ENCODE results near the gene STOX2.

The STOX2 gene, protein sequence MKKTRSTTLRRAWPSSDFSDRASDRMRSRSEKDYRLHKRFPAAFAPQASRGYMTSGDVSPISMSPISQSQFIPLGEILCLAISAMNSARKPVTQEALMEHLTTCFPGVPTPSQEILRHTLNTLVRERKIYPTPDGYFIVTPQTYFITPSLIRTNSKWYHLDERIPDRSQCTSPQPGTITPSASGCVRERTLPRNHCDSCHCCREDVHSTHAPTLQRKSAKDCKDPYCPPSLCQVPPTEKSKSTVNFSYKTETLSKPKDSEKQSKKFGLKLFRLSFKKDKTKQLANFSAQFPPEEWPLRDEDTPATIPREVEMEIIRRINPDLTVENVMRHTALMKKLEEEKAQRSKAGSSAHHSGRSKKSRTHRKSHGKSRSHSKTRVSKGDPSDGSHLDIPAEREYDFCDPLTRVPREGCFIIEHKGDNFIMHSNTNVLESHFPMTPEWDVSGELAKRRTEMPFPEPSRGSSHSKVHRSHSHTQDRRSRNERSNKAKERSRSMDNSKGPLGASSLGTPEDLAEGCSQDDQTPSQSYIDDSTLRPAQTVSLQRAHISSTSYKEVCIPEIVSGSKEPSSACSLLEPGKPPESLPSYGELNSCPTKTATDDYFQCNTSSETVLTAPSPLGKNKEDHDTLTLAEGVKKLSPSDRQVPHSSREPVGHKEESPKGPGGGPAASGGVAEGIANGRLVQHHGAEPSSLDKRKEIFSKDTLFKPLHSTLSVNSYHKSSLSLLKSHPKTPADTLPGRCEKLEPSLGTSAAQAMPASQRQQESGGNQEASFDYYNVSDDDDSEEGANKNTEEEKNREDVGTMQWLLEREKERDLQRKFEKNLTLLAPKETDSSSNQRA (N-terminal part only)

DNA sequence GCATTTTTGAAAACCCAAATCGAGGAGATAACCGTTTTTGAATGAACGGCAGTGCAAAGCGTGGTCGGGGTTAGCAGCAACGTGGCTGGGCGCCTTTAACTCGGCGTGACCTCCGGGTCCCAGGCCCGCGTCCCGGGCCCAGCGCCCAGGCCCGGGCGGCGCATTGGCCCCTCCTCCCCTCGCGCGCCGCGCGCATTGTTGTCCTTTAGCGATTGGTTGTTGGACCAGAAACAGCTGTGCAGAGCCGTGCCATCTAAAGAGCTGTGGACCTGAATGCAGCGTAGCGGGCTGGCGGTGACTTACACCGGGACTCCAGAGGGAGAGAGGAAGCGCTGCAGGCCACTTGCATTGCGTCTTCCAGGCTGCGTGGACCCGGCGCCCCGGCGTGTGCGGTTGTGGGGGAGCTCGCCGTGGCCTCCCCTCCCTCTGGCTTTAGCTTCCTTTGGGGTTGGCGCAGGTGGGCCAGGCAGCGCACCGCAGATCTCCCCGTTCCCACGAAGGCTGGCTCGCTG lies at the start of gene STOX2:
TSS of gene STOX2 (plus strand) at position 227 of the 512 bp plus-strand sequence. CDS start 1,484 bp downstream, outside the sequence.
- DNase-seq (ENCODE audit: low spot score): peak; percentile 53

- DNase-seq (ENCODE audit: low spot score): no peak
These were observed 49.5 kb upstream of the STOX2 start for GRCh38 chr4:183855323-183856190.

DNA sequence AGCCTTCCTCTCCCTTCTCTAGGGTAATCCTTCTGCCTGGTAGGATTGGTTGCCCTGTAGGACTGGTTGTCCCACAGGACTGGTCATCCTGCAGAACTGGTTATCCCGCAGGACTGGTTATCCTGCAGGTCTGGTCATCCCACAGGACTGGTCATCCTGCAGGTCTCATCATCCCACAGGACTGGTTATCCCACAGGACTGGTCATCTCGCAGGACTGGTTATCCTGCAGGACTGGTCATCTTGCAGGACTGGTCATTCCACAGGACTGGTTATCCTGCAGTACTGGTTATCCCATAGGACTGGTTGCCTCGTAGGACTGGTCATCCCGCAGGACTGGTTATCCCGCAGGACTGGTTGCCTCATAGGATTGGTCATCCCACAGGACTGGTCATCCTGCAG lies 48.1 kb upstream of the STOX2 start:
- DNase-seq (ENCODE audit: low spot score): no peak

GRCh38 chr4:183858011-183858615 lies 47.0 kb upstream of the STOX2 start:
- DNase-seq (ENCODE audit: low spot score): no peak

- DNase-seq (ENCODE audit: low spot score): no peak
These were observed 45.0 kb upstream of the STOX2 start for GRCh38 chr4:183860119-183860518.

DNA sequence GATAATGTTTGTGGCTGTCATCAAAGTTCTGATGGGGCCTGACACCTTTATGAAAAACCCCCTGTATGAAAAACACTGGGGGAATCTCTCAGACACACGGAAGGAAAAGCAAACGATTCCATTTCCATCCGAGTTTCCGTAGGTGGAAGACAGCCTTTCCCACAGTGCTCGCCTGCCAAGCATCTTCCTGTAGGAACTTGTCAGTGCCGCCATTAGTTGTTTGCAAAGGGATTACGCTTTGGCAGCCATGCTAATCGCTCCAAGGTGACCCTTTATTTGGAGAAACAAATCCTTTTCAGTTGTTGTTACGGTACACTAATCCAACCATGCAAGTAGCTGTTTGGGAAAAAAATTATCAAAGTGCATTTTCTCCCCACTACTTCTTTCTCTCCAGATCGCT lies 44.4 kb upstream of the STOX2 start:
- no peak for DNase-seq (ENCODE audit: low spot score)

- no peak for DNase-seq (ENCODE audit: low spot score)
These were observed 43.7 kb upstream of the STOX2 start for GRCh38 chr4:183861426-183861825.

DNA sequence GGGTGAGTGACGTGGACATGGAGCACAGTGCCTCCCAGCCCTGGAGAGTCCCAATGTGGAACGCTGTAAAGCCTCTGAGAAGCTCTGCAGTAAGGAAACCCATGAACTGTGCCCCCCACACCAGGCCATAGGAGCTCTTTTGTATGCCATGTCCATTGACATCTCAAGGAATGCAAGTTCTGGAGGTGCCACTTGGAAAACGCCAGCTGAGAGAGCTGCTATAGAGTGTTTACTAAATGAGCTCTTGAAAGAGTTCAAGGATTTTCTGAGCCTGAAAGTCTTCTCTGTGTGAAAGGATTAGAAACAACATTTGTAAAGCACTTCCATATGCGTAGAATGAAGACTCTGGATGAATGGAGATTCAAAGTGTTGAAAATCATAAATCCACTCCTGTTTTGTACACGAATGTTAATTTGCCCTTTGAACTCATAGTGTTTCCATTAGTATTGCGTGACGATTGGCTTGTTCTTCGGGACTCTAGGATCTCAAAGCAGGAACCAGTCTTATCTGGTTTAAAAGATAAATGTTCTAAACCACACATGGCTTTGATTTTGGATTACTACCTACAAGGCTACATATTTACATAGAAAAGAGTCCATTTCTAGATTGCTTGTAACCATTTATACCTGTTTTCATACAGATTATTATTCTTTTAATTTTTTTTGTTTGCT lies 41.8 kb upstream of the STOX2 start:
- no peak for DNase-seq (ENCODE audit: low spot score)

DNA sequence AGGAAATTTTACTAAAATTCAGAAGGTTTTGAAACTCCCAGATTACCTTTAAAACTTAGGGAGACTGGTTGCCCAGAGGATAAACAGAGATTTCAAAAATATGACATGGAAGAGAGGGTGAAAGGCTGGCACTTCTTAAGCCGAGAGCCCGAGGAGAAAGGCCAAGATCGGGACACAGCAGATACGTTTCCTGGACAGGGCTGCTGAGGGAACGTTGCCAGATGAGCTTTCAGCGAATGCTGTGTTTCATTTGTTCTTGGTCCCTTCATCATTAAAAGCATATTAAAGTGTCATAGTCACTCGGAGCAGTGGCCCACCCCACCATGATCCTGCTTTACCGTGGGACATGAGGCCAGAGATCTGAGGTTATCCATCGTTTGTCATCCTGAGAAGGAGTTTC lies 37.9 kb upstream of the STOX2 start:
- no peak for DNase-seq (ENCODE audit: low spot score)

- no peak for DNase-seq (ENCODE audit: low spot score)
These were observed 34.1 kb upstream of the STOX2 start for GRCh38 chr4:183870997-183871396.

- no peak for DNase-seq (ENCODE audit: low spot score)
These were observed 33.5 kb upstream of the STOX2 start for GRCh38 chr4:183871581-183871980.

GRCh38 chr4:183872531-183872930 lies 32.6 kb upstream of the STOX2 start:
- no peak for DNase-seq (ENCODE audit: low spot score)

DNA sequence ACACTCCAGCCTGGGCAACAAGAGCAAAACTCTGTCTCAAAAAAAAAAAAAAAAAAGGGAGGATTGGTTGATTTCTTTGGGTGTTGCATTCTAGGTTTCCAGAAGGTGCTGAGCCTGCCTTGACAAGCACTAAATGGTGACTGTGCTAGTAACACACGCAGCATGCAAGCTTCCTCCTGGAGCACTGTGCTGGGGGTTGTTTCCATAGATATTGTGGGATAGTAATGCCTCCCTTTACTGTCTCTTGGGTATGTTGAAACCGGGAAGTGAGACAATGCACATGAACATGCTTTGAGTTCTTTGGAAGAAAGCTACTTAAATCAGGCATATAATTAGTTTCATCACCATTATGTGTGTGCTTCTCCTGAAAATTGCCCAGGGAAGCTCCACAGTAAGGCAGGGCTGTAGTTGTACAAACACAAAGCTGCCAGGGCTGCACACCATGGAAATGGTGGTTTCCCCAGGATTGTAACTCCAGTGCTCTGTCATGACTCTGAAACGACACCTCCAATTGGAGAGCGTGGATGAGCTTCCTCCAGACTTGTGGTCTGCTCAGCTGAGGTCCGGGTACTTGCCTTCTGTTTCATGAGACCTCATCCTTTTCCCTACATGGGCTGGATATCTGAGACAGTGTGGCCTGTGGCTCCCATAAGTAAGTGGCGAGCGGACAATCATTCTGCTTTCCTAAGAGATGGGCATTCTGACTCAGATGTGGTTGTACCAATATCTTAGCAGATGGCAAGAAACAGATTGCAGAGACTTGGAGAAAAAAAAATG lies 31.5 kb upstream of the STOX2 start:
- no peak for DNase-seq (ENCODE audit: low spot score)

GRCh38 chr4:183875251-183875825 lies 29.8 kb upstream of the STOX2 start:
- no peak for DNase-seq (ENCODE audit: low spot score)

- DNase-seq (ENCODE audit: low spot score): no peak
These were observed 28.7 kb upstream of the STOX2 start for GRCh38 chr4:183876268-183876934.

GRCh38 chr4:183878251-183878970 lies 26.7 kb upstream of the STOX2 start:
- DNase-seq (ENCODE audit: low spot score): no peak

DNA sequence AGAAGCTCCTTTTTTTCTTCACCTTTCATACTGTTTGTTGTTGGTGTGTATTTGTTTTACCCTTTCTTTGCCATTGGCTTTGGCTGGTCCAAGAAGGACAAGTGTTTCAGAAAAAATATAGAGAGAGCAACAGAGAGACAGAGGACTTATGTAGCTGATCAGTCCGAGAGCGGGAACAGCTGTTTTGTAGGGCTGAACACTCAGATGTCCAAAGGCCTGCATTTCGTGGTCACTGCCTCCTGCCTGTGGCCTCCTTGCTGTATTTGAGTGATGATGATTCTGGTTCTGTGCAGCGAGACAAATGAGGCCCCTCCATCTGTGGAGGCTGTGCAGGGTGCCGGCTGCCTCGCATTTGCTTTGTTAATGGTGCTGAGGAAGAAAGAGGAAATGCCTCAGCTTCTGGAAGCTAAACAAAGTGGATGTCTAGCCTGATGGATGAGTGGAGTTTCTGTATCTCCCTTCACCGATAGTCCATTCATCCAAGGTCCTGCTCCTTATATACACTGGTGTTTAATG lies 19.8 kb upstream of the STOX2 start:
- no peak for DNase-seq (ENCODE audit: low spot score)

DNA sequence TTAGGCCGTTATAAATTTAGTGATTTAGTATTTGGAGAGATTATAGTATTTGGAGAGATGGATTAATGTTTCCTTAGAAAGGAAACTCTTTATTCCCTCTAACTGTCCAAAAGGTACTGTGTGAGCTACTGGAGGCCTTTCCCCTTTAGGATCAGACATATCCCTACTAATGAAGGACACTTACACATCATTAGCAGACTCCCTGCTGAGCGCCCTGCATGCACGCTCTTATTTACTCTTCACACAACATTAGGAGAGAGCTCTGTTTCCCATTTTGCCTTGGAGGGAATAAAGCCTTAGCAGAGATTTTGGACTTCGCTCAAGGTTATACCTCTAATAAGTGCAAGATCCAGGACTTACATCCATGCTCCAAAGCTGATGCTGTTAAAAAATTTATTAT lies 17.8 kb upstream of the STOX2 start:
- DNase-seq (ENCODE audit: low spot score): no peak
